Measurements from ENCODE around the gene WDR45B.

GRCh38 chr17:82602986-82603710 lies 45.1 kb downstream of the WDR45B start:
- TF ChIP-seq POLR2A (IDR thresholded peaks at IDR 0.05): no peak
- TF ChIP-seq, protein P1, sequence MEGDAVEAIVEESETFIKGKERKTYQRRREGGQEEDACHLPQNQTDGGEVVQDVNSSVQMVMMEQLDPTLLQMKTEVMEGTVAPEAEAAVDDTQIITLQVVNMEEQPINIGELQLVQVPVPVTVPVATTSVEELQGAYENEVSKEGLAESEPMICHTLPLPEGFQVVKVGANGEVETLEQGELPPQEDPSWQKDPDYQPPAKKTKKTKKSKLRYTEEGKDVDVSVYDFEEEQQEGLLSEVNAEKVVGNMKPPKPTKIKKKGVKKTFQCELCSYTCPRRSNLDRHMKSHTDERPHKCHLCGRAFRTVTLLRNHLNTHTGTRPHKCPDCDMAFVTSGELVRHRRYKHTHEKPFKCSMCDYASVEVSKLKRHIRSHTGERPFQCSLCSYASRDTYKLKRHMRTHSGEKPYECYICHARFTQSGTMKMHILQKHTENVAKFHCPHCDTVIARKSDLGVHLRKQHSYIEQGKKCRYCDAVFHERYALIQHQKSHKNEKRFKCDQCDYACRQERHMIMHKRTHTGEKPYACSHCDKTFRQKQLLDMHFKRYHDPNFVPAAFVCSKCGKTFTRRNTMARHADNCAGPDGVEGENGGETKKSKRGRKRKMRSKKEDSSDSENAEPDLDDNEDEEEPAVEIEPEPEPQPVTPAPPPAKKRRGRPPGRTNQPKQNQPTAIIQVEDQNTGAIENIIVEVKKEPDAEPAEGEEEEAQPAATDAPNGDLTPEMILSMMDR (IDR thresholded peaks at IDR 0.05): no peak
